Astrocyte of the cerebellum (primary cell): Measurements from ENCODE around the gene ISLR.

Source experiments
- DNase-seq: peaks from one replicate; pipeline ENCODE4 v3.0.0-alpha.2; 2011; ENCODE audit warnings: low read depth
- H3K4me3 ChIP-seq: 2 replicates; pipeline ENCODE4 v1.5.1; 2011; ENCODE audit warnings: mild to moderate bottlenecking, low read depth, low read length, moderate library complexity
- CTCF ChIP-seq: IDR thresholded peaks from 2 replicates; pipeline ENCODE4 v1.5.1; 2012; ENCODE audit warnings: low read length, low read depth, moderate library complexity, mild to moderate bottlenecking; ENCODE audit errors: missing control alignments
- in situ Hi-C: cut with HindIII; loops from 2 replicates; pipeline ENCODE4 v1.10.0; 2017; ENCODE audit warnings: low sequenced_read_pairs

ISLR gene

DNA sequence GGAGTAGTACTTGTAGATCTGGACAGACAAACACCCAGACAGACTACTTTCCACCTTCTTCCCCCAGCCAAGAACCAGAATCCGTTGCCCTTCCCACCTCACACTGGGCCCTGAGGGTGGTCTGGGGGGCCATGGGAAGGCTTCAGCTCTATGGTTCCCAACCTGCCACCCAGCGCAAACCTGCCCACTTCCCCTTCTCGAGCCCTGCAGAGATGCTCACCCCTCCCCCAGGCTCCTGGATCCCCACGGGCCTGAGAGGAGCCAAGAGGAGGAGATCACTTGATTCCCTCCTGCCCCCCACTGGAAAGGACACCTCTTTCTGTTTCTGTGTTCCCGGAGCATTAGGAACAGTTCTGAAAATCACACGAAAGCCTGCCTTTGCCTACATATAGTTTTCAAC lies 20.4 kb downstream of the ISLR start:
- in situ Hi-C loops: no loop called here
- no peak for DNase-seq
- no peak for TF ChIP-seq CTCF
- H3K4me3 ChIP-seq: no peak overlapping the region

DNA sequence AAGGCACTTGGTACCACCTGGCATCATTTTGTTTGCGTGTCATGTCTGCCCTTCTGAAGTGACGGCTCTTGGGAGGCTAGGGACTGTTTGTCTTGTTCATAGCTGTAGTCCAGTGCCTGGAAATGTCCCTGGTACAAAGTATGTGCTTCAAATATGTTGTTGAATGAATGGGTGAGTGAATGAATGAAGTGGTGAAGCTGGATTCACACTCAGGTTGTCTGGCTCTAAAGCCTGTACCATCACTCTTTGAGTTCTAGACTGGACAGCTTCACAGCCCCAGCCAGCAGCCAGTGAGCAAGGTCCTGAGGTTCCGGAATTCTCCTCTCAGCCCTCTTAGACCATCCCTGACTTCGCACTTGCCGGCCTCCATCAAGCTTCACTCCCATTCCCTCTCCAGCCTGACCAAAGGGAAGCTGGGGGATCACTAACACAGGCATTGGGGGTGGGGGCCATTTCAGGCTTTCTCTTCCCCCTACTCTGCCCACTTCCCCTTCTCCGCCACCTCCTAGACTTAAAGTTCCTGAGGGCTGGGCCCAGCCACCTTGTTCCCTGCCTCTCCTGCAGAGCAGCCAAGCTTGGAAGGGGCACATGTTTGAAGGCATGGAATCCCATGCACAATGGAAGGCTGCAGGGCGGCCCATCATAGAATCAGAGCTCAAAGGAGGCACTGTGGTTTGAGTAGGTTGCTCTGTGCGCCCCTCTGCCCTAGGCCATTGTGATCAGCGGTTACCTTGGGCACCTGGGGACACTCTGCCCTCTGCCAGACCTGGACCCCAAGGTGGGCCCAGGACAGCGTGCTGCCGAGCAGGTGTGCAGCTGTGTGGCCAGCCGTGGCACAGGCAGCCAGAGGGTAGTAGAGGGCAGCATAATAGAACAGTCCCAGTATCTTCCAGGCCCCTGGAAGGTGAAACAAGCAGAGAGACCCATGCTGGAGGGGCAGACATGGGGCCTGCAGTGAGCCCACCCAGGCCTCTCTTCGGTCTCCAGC lies 21.4 kb downstream of the ISLR start:
- no peak for DNase-seq
- no peak overlapping the region for H3K4me3 ChIP-seq
- TF ChIP-seq CTCF: no peak
- in situ Hi-C loops: no loop called here

DNA sequence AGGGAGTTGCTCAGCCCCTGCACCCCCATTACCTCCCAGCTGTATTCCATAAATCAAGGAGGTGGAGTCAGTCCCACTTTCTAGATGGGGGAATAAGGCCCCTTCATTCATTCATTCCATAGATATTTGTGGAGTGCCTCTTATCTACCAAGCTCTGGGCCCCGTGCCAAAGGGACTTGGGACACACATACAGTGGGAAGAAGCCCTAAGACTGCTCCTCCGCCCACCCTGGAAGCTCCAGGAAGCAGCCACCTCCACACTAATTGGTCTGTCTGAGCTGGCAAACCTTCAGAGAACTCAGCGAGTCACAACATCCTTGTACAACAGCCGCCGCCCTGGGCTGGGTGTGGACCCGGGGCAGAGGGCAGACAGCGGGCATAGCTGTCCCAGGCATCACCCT lies 22.7 kb downstream of the ISLR start:
- TF ChIP-seq CTCF: no peak
- in situ Hi-C loops: no loop called here
- H3K4me3 ChIP-seq: no peak overlapping the region
- peak; percentile 71 for DNase-seq

GRCh38 chr15:74197176-74197965 lies 23.9 kb downstream of the ISLR start:
- in situ Hi-C loops: no loop called here
- no peak for TF ChIP-seq CTCF
- H3K4me3 ChIP-seq: no peak overlapping the region
- DNase-seq: no peak

- no peak overlapping the region for H3K4me3 ChIP-seq
- no peak for TF ChIP-seq CTCF
- DNase-seq: no peak
- in situ Hi-C loops: no loop called here
These were observed 25.8 kb downstream of the ISLR start for GRCh38 chr15:74199297-74199652.

DNA sequence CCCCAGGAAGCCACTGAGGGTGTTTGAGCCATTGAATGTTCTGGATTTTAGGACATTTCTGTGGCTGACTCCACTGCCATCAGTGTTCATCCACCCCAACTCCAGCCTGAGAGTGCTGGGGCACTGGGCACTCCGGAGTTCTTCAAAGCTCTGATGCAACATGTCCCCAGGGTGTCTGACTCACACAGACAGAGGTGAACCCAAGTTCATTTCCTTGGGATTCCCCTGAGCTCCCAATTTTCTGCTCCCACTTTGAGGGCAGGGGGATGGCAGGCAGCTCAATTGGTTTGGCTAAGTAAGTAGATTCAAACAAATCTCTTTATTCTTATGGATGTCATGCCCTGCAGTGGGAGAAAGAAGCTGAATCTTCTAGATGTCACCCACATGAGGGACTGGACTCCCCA lies 26.9 kb downstream of the ISLR start:
- H3K4me3 ChIP-seq: no peak overlapping the region
- DNase-seq: peak; percentile 56
- in situ Hi-C loops: no loop called here
- TF ChIP-seq CTCF: no peak
